Measurements from ENCODE around the gene STARD3. TPM values are rescaled to one million over a fixed set of nuclear protein-coding genes. Genes with fewer than 3 reads are reported as not detected.

STARD3 gene
- total and polyA plus RNA-seq, 2 donors from 2014 or later: 32.1 to 47.6 TPM

DNA sequence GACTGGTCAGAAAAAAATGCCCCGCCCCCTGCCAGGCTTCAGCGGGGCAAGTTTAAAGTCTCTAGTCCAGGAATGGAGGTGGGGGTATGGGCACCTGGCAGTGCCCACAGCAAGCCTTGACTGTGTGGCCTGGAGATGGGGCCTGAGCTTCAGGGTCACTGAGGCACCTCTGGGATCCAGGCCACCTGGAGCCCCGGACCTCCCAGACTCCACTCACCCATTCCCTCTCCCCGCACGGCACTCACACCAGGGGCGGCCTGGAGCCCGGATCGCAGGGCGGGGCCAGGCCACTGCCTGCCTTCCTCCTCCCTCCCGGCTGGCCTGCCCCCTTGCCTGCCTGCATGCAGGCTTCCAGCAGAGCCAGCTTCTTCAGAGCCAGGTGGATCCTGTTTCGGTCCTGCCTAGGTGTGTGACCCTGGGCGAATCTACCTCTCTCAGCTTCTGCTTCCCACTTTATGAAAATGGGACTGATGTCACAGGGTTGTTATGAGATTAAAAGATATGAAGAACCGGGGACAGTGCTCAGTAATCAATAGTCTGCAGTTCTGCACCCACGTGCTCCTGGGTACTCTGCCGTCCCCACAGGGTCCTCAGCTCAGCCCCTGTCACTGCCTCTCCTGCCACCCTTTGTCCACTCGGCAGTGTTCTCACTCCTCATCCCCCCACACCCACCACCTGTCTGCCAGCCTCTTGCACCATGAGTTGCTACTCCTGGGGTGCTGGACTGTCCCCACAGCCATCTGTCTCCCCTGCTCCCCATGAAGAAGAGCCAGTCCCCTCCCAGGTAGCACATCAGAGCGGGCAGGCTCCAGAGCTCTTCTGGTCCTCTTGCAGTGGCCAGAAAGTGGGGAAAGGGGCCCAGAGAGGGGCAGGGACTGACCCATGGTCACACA is 27.0 kb downstream of the STARD3 start:
- no peak for TF ChIP-seq CTCF (IDR thresholded peaks at IDR 0.05; ENCODE audit: borderline replicate concordance, extremely low read depth, insufficient read depth)
- intact Hi-C loops (cut with DNase I): no loop called here
- Histone ChIP-seq H3K27me3 (ENCODE audit: control insufficient read depth, insufficient read depth, low read length) (no peaks in the 10 kb centered on the region), H3K36me3 (ENCODE audit: control insufficient read depth in 2 of 3, insufficient read depth in 3 of 3, low read length in 3 of 3) (peaks cover 0 to 18% (median 6%) of the 10 kb centered on the region in 3 donors), H3K27ac (ENCODE audit: low read depth in 2 of 2, low read length in 2 of 2) (peak overlapping the region; percentile 43 to 65), H3K9me3 (ENCODE audit: control insufficient read depth in 2 of 3, insufficient read depth in 1 of 3, low read length in 3 of 3) (no peaks in the 10 kb centered on the region), H3K4me1 (ENCODE audit: control insufficient read depth in 2 of 3, insufficient read depth in 2 of 3, low read depth in 1 of 3, low read length in 3 of 3) (peaks cover 0 to 37% (median 19%) of the 10 kb centered on the region in 3 donors), H3K9ac (ENCODE audit: low read length in 3 of 3) (peak overlapping the region in 1 of 3 donors; percentile 36), H3K4me3 (ENCODE audit: low read length in 3 of 3) (no peak overlapping the region)
- DNase-seq (peak in 1 of 5 donors; percentile 80), FAIRE-seq (no peak)

DNA sequence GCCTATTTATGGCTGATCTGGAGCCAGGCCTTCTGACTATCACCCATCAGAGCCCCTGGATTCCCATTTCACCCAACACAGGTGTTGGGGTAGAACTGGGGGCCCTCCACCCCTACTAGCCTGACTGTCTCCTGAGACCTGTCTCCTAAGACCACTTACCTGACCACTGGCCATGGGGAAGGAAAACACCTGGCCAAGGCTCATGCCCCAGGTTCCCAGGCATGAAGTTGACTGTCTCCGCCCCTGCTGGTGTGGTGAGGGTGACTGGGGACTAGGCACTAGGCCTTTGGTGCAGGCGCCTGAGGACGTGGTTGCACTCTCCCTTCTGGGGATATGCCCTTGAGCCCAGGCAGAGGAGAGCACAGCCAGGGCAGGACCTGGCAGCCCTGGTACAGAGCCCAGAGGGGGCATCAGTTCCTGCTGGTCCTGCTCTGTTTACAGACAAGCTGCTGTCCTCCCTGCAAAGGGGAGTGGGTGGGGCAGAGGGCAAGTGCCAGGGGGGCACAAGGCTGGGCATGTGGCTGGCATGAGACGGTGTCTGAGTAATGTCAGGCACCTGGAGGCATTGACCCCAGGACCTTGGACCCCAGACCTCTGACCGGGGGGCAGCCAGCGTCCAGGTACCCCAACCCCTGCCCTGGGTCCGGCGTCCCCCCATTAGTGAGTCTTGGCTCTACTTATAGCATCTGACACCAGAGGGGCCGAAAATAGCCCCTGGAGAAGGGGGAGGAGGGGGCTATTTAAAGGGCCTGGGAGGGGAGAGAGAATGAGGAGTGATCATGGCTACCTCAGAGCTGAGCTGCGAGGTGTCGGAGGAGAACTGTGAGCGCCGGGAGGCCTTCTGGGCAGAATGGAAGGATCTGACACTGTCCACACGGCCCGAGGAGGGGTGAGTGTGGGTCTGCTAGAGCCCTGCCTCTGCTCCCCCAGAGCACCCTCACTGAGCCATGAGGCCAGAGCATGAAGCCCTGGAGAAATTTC is 27.9 kb downstream of the STARD3 start, which contains the start of gene TCAP:
Gene TCAP (plus strand): TSS at position 769 of the 981 bp plus-strand sequence. CDS start 11 bp downstream, at position 780.
- intact Hi-C loops (cut with DNase I): no loop called here
- Histone ChIP-seq H3K9me3 (ENCODE audit: control insufficient read depth in 2 of 3, insufficient read depth in 1 of 3, low read length in 3 of 3) (no peaks in the 10 kb centered on the region), H3K27me3 (ENCODE audit: control insufficient read depth, insufficient read depth, low read length) (no peaks in the 10 kb centered on the region), H3K27ac (ENCODE audit: low read depth in 2 of 2, low read length in 2 of 2) (peak within 1 kb of the TSS in 1 of 2 donors; percentile 43), H3K4me1 (ENCODE audit: control insufficient read depth in 2 of 3, insufficient read depth in 2 of 3, low read depth in 1 of 3, low read length in 3 of 3) (peaks cover 0 to 35% (median 19%) of the 10 kb centered on the region in 3 donors), H3K36me3 (ENCODE audit: control insufficient read depth in 2 of 3, insufficient read depth in 3 of 3, low read length in 3 of 3) (peaks cover 0 to 16% (median 6%) of the 10 kb centered on the region in 3 donors), H3K9ac (ENCODE audit: low read length in 3 of 3) (peak within 1 kb of the TSS in 1 of 3 donors; percentile 36), H3K4me3 (ENCODE audit: low read length in 3 of 3) (no peak within 1 kb of the TSS)
- TF ChIP-seq CTCF (IDR thresholded peaks at IDR 0.05; ENCODE audit: borderline replicate concordance, extremely low read depth, insufficient read depth): no peak
- DNase-seq (peak in 1 of 5 donors; percentile 77), FAIRE-seq (no peak)

GRCh38 chr17:39665642-39666224 is 28.8 kb downstream of the STARD3 start:
- no peaks in the 10 kb centered on the region for H3K9me3 ChIP-seq (ENCODE audit: control insufficient read depth in 2 of 3, insufficient read depth in 1 of 3, low read length in 3 of 3)
- peaks cover 0 to 32% (median 19%) of the 10 kb centered on the region in 3 donors for H3K4me1 ChIP-seq (ENCODE audit: control insufficient read depth in 2 of 3, insufficient read depth in 2 of 3, low read depth in 1 of 3, low read length in 3 of 3)
- no peak overlapping the region for H3K9ac ChIP-seq (ENCODE audit: low read length in 3 of 3)
- H3K36me3 ChIP-seq (ENCODE audit: control insufficient read depth in 2 of 3, insufficient read depth in 3 of 3, low read length in 3 of 3): peaks cover 0 to 7% (median 6%) of the 10 kb centered on the region in 3 donors
- peak in 1 of 5 donors; percentile 77 for DNase-seq
- no peak overlapping the region for H3K27ac ChIP-seq (ENCODE audit: low read depth in 2 of 2, low read length in 2 of 2)
- H3K27me3 ChIP-seq (ENCODE audit: control insufficient read depth, insufficient read depth, low read length): no peaks in the 10 kb centered on the region
- H3K4me3 ChIP-seq (ENCODE audit: low read length in 3 of 3): no peak overlapping the region
- no peak for TF ChIP-seq CTCF (IDR thresholded peaks at IDR 0.05; ENCODE audit: borderline replicate concordance, extremely low read depth, insufficient read depth)
- no peak for FAIRE-seq
- intact Hi-C loops (cut with DNase I): no loop called here

Data from kidney (tissue), 14 donors.